Colon (tissue), 2 donors: ENCODE measurements around the gene EIPR1.
A peak's percentile ranks its signal among the peaks of the same experiment; 100 is the strongest.

Experiments used
- FAIRE-seq: peaks from 2 replicates; lab custom pipeline; 2012; peaks lifted over from hg19 to GRCh38; lab: Jason Lieb, UNC
- donor health status: control.
- donor health status: control.

The EIPR1 gene

DNA sequence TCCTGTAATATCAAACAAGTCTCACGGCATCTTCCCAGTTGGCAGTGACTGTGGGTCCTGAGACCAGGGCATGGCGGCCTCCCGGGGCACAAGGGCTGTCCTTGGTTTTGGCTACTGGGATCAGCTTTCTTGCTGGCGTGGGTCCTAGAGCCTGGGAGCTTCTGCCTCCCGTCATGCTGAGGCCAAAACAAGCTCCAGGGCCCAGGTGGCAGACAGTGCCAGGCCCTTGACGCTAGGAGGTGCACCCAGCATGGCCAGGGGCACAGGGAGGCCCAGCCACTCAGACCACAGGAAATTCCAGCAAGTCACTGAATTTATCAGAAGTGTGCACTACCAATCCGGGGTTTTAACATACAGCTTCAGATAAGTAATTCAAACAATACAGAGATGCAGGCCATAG is 184.7 kb downstream of the EIPR1 start:
- no peak for FAIRE-seq

DNA sequence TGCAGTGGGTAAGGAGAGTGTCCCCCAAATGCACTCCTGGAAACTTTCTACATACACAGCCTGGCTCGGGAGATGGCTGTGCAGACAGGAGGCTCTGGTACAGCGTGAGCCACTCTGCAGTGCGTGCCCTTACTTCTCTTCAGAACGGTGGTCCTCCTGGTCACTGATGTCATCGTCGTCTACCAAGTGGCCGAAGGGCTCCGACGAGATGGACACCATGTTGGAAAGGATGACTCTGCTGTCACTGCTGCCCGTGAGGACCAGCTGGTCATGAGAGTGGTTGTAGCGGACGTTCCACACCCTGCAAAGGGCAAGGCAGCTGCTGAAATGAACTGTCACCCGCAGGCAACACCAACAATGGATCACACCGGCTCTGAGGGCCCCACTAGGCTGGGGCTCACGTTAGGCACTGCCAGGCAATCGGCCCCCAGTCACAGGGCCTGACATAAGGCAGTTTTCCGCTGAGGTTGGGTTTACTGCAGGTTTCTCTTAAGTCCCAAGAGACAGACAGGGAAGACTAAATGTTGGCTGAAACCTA is 185.3 kb downstream of the EIPR1 start:
- no peak for FAIRE-seq

DNA sequence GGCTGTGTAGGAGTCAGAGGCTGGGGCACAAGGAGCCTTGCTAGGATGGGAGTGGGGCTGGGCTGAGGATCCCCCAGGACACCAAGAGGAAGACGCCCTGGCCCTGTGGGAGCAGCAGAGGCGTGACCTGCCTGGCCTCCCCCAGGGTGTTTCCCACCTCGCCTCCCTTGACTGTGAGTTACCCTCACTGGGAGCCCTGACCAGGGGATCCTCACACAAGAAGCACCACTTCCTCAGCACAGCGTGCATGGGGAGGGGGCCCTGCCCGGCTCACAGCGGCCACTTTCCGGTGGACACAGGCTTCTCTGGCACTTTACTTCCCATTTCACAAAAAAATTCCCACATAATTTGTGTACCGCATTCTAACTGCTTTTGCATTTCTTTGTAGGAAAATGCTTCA is 187.7 kb downstream of the EIPR1 start:
- no peak for FAIRE-seq

DNA sequence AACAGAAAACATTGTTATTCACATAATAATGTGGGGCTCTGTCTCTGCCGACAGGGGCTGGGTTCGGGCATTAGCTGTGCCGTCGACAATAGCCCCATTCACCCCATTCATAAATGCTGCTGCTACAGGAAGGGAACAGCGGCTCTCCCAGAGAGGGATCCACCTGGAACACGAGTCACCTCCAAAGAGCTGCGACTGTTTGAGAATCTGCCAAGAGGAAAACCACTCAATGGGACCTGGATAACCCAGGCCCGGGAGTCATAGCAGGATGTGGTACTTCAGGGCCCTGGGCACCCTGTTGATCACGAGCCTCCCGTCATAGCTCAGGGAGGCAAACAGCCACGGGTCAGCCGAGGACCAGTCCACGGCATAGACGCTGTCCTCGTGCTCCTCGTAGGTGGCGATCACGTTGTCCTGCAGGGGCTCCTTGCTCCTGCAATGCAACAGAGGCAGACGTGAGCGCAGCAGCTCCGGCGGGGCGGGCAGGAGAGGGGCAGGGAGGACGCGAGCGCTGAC is 188.5 kb downstream of the EIPR1 start:
- FAIRE-seq, result no peak

DNA sequence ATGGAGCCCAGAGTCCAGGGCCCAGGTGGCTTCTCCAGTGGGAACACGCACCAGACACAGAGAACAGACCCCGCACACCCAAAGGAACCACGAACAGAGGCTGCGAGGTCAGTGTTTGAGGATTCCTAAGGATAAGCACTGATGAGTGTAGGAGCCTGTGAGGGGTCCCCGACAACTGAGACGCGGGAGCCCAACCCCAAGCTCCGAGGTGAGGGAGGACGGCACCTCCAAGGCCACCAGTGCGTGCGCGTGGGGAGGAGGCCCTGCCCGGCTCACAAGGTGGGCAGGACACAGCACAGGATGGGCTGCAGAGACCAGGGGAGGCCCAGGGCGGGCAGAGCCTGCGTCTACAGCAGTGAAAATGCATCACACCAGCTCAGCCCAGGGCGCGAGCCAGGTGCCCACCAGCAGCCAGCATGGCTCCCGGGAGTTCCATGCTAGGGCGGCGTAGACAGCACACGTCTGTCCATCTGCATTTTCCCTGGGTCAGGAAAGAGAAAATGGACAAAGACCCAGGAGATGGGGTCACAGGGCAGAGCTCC is 189.1 kb downstream of the EIPR1 start:
- FAIRE-seq, result no peak

DNA sequence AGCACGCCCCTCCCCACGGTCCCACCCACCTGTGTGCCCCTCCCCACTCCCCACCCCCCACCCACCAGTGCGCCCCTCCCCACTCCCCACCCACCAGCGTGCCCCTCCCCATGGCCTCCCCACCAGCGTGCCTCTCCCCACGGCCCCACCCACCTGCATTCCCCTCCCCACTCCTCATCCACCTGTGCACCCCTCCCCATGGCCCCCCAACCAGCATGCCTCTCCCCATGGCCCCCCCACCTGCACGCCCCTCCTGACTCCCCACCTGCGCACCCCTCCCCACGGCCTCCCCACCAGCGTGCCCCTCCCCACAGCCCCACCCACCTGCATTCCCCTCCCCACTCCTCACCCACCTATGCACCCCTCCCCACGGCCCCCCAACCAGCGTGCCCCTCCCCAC is 190.2 kb downstream of the EIPR1 start:
- no peak for FAIRE-seq

DNA sequence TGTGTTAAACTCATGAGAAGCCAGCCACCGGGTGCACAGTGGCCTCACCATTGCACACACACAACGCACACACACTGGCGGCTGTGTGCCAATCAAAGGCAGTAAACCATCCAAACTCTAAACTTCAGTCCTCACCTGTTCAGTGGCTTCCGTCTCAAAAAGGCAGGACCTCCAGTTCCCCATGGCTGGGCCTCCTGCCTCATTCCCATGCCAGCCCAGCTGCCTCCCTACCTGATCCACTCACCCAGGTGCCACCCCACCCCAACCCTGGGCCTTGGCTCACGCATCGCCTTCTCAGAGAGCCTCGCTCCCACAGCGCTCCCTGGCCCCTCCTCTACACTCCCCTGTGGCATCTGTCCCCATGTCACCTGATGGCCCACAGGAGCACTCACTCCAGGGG is 190.9 kb downstream of the EIPR1 start:
- FAIRE-seq, result no peak

DNA sequence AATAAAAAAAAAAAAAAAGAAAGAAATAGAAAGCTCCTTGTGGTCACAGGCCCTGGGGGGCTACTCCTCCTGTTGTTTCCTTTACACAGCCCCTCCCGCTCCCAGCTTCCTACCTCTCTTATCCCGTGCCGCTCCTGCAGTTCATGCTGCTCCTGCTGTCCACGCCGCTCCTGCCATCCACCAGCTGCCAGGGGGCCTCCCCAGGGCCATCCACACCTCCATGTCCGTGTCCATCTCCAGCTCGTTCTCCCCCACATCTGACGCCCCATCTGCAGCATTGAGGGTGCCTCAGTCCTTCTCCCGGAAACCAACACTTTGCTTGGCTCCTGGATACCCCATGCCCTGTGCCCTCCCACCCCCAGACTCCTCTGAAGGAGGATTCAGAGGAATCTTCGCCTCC is 191.7 kb downstream of the EIPR1 start:
- FAIRE-seq, result no peak

DNA sequence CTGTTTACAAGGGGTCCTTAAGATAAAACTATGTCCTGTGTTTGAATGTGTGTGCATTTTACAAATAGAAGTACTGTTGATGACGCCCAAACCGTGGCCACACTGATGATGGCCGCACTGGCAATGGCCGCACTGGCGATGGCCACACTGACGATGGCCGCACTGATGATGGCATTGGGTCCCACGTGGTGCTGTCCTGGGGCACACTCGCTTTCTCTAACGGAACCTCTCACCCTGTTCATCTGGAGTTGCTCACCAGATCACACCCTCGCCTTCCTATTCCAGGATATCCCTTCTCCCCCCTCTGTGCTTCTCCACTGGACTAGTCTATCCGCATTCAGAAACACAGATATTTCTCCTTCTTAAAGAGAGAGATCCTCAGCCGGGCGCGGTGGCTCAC is 192.4 kb downstream of the EIPR1 start:
- FAIRE-seq, result no peak

DNA sequence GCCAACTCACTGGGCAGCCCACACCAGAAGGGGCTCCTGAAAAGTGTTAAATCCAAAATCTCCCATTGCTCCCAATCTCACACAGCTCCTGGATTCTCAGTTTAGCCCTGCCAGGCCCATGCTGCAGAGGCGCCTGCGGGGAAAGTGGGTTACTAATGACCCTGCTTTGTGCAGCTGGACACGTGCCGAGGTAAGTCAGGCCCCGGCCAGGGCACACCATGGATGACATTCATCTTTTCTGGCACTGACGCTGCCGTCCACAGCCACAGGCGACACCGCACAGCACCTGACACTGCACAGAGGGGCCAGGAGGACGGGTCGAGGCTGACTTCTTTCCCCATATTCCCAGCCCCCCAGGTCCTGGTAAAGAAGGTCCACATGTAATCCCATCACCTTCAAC is 193.5 kb downstream of the EIPR1 start:
- no peak for FAIRE-seq

DNA sequence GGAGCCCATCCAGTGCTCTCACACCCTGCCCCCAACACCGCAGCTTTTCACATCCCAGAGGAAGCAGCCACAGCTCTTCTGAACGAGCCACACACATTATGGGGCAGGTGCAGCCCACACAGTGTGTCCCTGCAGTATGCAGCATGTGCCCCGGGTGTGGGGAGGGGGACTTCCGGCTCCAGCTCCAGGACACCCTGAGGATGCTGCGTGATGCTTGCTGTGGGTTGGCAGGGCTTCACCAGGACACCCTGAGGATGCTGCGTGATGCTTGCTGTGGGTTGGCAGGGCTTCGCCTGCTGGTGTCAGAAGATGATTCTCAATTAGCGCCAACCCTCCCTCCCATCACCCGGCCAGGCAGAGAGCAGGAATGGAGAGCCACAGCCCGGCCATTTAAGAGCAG is 193.9 kb downstream of the EIPR1 start:
- no peak for FAIRE-seq

DNA sequence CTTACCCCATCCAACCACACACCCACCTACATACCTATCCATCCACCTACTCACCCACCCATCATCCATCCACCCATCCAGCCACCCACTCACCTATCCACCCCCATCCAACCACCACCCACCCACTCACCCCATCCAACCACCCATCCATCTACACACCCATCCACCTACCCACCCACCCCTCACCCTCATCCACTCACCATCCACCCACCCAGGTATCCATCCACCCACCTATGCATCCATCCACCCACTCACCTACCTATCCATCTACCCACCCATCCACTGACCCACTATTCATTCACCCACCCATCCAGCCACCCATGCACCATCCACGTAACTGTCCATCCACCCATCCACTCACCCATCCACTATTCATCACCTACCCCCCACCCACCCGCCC is 194.8 kb downstream of the EIPR1 start:
- FAIRE-seq, result no peak

DNA sequence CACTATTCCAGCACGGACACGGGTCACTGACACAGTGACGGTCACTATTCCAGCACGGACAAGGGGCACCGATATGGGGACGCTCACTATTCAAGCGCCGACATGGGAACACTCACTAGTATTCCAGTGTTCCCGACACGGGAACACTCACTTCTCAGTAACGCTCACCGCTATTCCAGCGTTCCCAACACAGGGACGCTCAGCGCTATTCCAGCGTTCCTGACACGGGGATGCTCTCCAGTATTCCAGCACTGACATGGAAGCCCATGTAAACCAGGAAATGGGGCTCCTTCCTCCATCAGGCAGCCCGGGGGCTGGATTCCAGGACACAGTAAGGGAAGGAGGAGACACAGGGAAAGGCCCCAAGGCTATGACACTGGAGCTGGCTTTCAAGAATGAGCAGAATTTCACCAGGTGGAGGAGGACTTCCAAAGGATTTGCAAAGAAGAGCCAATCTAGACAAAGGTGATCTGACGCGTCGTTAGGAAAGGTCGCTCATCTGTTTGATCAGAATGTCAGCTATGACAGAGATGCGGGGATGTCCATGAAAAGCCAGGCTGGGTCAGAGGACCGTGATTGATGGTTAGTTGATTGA is 196.1 kb downstream of the EIPR1 start:
- FAIRE-seq, result no peak

DNA sequence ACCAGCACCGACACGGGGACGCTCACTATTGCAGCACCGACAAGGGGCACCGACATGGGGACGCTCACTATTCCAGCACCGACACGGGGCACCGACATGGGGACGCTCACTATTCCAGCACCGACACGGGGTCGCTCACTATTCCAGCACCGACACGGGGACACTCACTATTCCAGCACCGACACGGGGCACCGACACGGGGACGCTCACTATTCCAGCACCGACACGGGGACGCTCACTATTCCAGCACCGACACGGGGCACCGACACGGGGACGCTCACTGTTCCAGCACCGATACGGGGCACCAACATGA is 196.8 kb downstream of the EIPR1 start:
- FAIRE-seq, result peak; percentile 97

DNA sequence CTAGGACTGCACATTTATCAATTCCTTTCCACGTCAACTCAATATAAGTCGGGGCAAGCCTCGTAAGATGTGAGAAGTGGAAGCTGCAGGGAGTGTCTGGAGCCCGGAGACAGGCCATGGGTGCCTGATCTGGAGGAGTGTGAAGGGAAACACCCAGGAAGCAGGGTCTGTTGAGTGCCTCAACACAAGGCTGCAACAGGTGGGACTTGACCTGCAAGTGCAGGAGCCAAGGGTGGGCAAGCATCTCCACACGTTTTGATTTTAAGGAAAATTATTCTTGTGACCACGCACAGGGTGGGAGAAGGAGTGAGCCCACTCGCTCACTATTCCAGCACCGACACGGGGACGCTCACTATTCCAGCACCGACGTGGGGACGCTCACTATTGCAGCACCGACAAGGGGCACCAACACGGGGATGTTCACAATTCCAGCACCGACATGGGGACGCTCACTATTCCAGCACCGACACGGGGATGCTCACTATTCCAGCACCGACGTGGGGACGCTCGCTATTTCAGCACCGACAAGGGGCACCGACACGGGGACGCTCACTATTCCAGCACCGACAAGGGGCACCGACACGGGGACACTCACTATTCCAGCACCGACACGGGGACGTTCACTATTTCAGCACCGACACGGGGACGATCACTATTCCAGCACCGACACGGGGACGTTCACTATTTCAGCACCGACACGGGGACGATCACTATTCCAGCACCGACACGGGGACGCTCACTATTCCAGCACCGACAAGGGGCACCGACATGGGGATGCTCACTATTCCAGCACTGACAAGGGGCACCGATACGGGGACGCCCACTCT is 197.3 kb downstream of the EIPR1 start:
- FAIRE-seq, result no peak

DNA sequence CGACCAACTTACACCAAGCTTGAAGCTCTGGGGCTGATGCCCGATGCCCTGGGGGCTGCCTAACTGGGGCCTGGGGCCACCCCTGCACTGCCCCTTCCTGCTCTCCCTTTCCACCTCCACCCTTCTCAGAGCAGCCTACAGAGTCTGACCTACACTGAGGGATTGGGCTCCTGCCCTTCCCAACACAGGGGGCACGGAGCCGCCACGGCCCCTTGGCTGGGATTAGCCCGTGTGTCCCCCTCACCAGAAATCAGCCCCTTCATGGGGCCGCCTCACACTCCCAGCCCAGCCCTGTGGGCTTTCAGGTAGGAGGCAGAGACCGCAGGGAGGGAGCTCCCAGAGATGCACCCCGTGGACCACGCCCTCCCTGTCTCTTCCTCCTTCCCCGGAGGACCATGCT is 198.0 kb downstream of the EIPR1 start:
- no peak for FAIRE-seq

DNA sequence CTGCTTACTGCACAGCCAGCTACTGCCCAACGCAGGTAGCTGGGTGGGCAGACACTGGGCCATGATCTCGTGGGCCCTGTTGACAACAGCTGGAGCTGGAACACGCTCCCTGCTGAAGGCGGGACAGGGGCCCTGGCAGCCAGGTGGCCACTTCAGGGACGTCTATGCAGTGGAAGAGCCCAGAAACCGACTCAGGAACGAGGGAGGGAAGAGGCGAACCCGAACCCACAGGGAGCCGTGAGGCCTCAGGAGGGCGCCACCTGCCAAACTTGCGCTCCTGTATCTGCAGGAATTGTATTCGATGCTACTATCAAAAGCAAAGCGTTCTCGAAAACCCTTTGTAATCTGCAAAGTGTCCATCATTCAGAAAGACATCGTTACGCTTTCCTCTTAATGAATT is 198.4 kb downstream of the EIPR1 start:
- FAIRE-seq, result no peak

DNA sequence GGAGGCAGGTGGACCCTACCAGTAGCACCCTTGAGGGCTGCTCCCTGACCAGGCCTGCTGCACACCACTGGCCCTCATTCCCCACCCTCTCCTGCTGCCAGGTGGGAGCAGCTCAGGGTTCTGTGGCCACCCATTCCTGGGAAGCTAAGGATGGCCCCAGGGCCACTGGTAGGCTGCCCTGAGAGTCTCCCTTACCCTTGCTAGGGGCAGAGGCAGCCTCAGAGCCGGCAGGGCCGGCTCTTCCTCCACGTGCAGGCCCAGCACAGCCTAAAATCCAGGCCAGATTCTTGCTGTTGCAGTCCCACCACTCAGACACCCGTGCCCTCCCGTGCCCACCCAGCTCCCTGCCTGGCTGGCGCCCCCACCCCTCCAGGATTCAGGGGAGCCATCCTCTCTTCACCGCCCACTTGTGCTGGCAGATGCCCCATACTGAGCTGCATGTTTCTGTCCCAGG is 199.0 kb downstream of the EIPR1 start:
- FAIRE-seq, result no peak

DNA sequence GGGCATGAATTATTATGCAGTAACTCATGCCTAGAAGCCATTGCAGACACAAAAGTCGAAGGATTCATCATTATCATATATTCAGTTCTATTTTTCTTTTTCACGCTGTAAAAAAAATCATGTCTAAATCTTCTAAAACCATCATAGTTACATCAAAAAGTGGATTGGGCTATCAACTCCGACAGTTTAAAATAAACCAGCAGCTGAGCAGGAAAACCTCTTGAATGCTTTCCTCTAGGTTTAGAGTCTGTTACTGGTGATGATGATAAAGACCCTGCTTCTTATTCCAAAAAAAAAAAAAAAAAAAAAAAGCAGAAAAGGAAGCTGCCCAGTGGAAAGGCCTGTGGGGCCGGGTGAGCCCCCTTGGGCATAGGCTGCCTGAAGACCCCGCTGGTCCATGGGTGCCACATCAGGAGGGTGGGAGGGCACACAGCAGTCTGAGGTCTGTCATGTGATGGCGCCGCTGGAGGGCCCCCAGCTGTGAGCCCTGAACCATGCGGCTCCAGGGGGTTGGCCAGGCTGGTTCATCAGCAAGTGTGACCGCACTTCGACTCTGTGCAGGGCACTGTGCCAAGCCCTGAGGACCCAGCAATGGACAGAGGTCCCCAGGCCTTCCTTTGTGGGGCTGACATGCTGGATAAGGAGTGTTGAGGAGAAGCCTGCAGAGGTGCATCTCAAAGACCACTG is 199.6 kb downstream of the EIPR1 start:
- no peak for FAIRE-seq

DNA sequence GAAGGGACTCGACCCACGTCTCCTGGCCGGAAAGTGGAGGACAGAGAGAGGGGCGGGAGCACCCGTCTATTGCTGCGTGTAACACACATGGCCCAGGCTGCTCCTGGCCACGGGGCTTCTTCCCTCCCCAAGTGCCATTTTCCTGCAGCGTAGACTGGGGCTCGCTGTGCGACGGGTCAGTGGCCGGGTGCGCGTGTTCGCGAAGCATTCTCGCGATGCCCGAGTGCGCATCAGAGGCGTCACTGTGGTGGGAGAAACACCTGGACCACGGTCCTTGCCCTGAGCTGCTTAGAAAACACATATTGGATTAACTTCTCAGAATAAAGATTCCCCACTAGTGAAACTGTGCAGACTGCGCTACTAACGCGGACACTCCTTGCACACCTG is 200.8 kb downstream of the EIPR1 start:
- no peak for FAIRE-seq

DNA sequence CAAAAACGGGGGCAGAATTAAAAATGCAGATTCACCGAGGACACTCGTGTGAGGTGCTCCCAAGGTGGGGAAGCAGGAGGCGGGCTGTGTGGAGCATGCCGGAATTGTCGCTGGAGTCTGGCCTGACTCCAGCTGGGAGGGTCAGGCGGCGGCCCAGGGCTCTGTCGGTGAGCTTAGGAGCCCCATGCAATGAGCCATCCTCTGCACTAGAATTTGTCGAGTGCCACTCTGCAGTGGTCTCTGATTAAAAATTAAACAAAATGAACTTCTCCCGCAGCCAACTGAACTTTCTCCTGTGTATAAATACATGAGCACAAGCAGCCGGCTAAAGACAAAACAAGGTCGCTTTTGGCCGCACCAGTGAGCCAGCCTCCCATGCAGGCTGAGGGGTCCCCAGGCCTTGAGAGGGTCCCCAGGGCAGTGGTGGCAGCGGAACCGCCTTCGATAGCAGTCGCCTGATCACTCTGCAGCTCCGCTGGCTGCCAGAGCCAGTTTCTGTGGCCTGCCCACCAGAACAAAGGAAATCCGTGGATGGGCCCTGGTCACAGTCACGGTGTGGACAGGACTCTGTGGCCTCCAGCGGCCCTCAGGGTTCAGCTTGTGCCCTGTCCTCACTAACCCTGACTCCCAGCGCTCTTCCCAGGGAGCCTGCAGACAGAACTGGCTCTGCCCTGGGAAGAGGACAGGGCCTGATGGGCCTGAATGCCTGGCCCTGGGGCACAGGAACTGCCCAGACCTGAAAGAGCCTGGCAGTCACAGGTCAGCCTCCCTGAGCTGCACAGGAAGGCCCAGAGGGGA is 201.3 kb downstream of the EIPR1 start:
- FAIRE-seq, result no peak

DNA sequence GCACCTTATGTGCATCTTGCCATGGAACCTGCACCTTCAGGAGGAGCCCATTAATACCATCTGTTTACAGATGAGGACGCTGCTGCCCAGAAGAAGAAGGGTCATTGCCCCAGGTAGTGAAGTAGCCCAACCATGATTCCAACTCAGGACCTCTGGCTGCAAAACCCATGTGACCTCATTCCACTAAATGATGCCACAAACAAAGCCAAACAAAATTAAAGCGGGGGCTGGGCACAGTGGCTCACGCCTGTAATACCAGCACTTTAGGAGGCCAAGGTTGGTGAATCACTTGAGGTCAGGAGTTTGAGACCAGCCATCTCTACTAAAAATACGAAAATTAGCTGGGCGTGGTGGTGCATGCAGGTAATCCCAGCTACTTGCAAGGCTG is 202.1 kb downstream of the EIPR1 start:
- FAIRE-seq, result no peak
